ENCODE results near the gene ETS1. TPM values are rescaled to one million over a fixed set of nuclear protein-coding genes. Genes with fewer than 3 reads are reported as not detected.

ETS1 gene
- total and polyA plus RNA-seq, 11 donors = 18.4 to 101 (median 45.3) TPM

- H3K9me3 ChIP-seq = no peaks in the 10 kb centered on the region
- ATAC-seq = no peak
- H3K27me3 ChIP-seq = no peaks in the 10 kb centered on the region
- H3K4me1 ChIP-seq = peaks cover 0 to 5% (median 0%) of the 10 kb centered on the region in 12 donors
- intact Hi-C loops (cut with DNase I) = no loop called here
- no peaks in the 10 kb centered on the region for H3K36me3 ChIP-seq
- TF ChIP-seq, protein P1, sequence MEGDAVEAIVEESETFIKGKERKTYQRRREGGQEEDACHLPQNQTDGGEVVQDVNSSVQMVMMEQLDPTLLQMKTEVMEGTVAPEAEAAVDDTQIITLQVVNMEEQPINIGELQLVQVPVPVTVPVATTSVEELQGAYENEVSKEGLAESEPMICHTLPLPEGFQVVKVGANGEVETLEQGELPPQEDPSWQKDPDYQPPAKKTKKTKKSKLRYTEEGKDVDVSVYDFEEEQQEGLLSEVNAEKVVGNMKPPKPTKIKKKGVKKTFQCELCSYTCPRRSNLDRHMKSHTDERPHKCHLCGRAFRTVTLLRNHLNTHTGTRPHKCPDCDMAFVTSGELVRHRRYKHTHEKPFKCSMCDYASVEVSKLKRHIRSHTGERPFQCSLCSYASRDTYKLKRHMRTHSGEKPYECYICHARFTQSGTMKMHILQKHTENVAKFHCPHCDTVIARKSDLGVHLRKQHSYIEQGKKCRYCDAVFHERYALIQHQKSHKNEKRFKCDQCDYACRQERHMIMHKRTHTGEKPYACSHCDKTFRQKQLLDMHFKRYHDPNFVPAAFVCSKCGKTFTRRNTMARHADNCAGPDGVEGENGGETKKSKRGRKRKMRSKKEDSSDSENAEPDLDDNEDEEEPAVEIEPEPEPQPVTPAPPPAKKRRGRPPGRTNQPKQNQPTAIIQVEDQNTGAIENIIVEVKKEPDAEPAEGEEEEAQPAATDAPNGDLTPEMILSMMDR (IDR thresholded peaks at IDR 0.05) = no peak
- no peak for TF ChIP-seq POLR2A (IDR thresholded peaks at IDR 0.05)
- no peak for DNase-seq
- no peak overlapping the region for H3K4me3 ChIP-seq
- 72 to 81% (median 75%) methylated on average over 3 to 4 of the region's 4 CpGs for WGBS, 4 donors
- no peak overlapping the region for H3K27ac ChIP-seq
These were observed 155.4 kb downstream of the ETS1 start for GRCh38 chr11:128431931-128432330.

GRCh38 chr11:128428935-128429334 lies 158.4 kb downstream of the ETS1 start:
- ATAC-seq (peak in 3 of 4 donors; percentile 10 to 27 (median 11)), DNase-seq (no peak)
- H3K4me3 ChIP-seq = no peak overlapping the region
- WGBS, 4 donors = 38 to 69% (median 54%) methylated on average over 2 to 3 of the region's 3 CpGs
- peak overlapping the region in 4 of 12 donors; percentile 3 to 21 (median 6) for H3K27ac ChIP-seq
- no peaks in the 10 kb centered on the region for H3K27me3 ChIP-seq
- H3K9me3 ChIP-seq = no peaks in the 10 kb centered on the region
- peaks cover 7 to 24% (median 16%) of the 10 kb centered on the region in 12 donors for H3K4me1 ChIP-seq
- H3K36me3 ChIP-seq = no peaks in the 10 kb centered on the region
- TF ChIP-seq, protein P1 (IDR thresholded peaks at IDR 0.05) = no peak
- TF ChIP-seq POLR2A (IDR thresholded peaks at IDR 0.05) = no peak
- intact Hi-C loops (cut with DNase I) = loop anchor here in 1 of 10 donors (10.0 kb wide), 1 partner anchor 134 kb away; no protein-coding TSS in a partner anchor

DNA sequence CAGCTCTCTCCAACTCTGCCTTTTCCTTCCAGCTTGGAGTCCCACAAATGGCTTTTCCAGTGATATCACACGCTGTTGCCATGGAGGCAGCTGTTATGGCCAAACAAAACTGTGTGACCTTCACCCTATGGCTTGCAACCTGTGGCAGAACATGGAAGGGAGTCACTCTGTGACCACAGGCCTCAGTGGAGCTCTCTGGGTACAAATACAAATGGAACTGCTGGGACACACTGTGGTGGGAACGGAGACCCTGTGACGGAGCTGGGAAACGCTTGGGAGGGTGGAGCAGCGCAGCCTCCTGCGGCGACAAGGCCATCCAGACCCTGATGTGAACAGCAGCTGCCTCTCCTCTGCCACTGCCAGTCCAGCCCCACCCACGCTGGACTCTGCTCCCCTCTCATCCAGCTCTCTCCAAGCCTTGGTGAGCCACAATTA lies 162.5 kb downstream of the ETS1 start:
- Histone ChIP-seq H3K27me3 (no peaks in the 10 kb centered on the region), H3K36me3 (no peaks in the 10 kb centered on the region), H3K4me1 (peaks cover 8 to 42% (median 31%) of the 10 kb centered on the region in 12 donors), H3K27ac (peak overlapping the region; percentile 43 to 90 (median 72)), H3K4me3 (peak overlapping the region in 2 of 12 donors; percentile 4 to 5), H3K9me3 (no peaks in the 10 kb centered on the region)
- TF ChIP-seq POLR2A (IDR thresholded peaks at IDR 0.05) = no peak
- TF ChIP-seq, protein P1 (IDR thresholded peaks at IDR 0.05) = no peak
- ATAC-seq = peak; percentile 67 to 80 (median 74)
- DNase-seq = peak; percentile 63 to 73 (median 67)
- 28 to 64% (median 47%) methylated on average over 3 to 8 of the region's 8 CpGs for WGBS, 4 donors
- intact Hi-C loops (cut with DNase I) = loop anchor here in 4 of 10 donors (5.0 to 10.0 kb wide), 5 partner anchors 32 to 130 kb away; no protein-coding TSS in a partner anchor

DNA sequence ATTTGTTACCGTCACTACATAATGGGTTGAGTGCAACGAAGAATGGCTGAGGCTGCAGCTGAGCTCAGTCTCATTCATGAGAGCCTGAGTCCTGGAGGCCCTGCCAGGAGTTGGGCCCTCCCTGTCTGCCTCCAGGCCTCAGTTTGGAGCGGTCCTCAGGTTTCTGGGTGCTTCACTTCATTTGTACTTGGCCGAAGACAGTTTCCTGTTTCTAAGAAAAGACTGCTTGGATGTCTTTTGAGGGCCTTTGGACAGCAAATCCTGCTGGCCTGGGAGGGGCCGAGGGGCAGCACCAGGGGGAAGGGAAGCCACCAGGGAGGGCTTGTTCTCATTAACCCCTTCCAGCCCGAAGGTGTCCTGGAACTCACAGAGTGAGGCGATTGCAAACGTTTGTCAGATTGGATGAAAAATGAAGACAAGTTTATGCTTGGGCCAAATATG lies 163.1 kb downstream of the ETS1 start:
- DNase-seq (peak; percentile 74 to 81 (median 77)), ATAC-seq (peak; percentile 79 to 86 (median 82))
- intact Hi-C loops (cut with DNase I) = loop anchor here in 4 of 10 donors (5.0 to 10.0 kb wide), 5 partner anchors 33 to 129 kb away; no protein-coding TSS in a partner anchor
- 20 to 33% (median 24%) methylated on average over 8 of the region's 8 CpGs for WGBS, 4 donors
- H3K9me3 ChIP-seq = no peaks in the 10 kb centered on the region
- H3K4me3 ChIP-seq = peak overlapping the region in 2 of 12 donors; percentile 1 to 5
- H3K4me1 ChIP-seq = peaks cover 8 to 42% (median 31%) of the 10 kb centered on the region in 12 donors
- H3K36me3 ChIP-seq = no peaks in the 10 kb centered on the region
- no peak for TF ChIP-seq POLR2A (IDR thresholded peaks at IDR 0.05)
- TF ChIP-seq, protein P1 (IDR thresholded peaks at IDR 0.05) = no peak
- H3K27ac ChIP-seq = peak overlapping the region; percentile 43 to 90 (median 72)
- no peaks in the 10 kb centered on the region for H3K27me3 ChIP-seq

Measured in heart left ventricle (tissue), 16 donors.